Measurements from ENCODE around the gene LMO1. TPM values are rescaled to one million over a fixed set of nuclear protein-coding genes. Genes with fewer than 3 reads are reported as not detected.

LMO1 gene
- total and polyA plus RNA-seq, 9 of the 15 experiments (the other 6 are each of a cell fraction or from before 2014, with no cell fraction given): not detected

DNA sequence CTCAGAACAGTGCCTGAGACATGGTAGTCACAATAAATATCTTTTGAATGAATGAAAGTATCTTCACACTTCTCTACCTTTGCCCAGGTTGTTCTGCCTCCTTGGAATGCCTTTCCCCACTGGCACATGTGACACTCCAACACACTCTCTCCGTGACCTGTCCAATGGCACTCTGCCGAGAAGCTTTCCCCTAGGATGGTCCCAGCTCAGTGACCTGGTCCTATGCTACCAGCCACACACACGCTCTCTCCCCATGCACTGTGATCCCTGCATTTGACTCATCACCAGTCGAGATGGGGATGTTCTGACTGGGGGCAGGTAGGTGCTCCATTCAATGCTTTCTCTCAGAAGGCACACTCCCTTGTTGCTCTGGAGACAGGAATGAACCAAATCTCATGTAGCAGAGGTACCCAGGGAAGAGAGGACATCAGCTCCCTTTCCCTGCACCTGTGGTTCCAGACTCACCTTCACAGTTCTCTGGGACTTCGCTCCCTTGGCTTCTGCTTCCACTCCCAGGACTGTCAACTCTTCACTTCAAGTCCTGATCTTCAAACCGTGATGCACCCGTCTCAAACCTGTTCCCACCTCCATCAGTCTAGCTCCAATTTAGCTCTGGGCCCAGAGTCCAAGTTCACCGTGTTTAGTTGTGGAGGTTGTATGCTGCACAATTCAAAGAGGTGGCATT lies 30.7 kb upstream of the LMO1 start (continued):
- TF ChIP-seq, protein P1, sequence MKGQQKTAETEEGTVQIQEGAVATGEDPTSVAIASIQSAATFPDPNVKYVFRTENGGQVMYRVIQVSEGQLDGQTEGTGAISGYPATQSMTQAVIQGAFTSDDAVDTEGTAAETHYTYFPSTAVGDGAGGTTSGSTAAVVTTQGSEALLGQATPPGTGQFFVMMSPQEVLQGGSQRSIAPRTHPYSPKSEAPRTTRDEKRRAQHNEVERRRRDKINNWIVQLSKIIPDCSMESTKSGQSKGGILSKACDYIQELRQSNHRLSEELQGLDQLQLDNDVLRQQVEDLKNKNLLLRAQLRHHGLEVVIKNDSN (CRISPR knock-in tag; IDR thresholded peaks at IDR 0.05): no peak
- TF ChIP-seq, protein P2, sequence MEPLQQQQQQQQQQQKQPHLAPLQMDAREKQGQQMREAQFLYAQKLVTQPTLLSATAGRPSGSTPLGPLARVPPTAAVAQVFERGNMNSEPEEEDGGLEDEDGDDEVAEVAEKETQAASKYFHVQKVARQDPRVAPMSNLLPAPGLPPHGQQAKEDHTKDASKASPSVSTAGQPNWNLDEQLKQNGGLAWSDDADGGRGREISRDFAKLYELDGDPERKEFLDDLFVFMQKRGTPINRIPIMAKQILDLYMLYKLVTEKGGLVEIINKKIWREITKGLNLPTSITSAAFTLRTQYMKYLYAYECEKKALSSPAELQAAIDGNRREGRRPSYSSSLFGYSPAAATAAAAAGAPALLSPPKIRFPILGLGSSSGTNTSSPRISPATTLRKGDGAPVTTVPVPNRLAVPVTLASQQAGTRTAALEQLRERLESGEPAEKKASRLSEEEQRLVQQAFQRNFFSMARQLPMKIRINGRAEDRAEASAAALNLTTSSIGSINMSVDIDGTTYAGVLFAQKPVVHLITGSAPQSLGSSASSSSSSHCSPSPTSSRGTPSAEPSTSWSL (CRISPR knock-in tag; IDR thresholded peaks at IDR 0.05; ENCODE audit: borderline replicate concordance): no peak
- TF ChIP-seq HNRNPH1 (optimal IDR thresholded peaks at IDR 0.05; ENCODE audit: low read depth, low read length) (no peak), KLF6 (CRISPR knock-in tag; IDR thresholded peaks at IDR 0.05; ENCODE audit: borderline replicate concordance) (no peak), KAT2B (IDR thresholded peaks at IDR 0.05; ENCODE audit: low read depth, low read length) (no peak), SUPT5H (IDR thresholded peaks at IDR 0.05) (no peak)
- TF ChIP-seq, protein P3, sequence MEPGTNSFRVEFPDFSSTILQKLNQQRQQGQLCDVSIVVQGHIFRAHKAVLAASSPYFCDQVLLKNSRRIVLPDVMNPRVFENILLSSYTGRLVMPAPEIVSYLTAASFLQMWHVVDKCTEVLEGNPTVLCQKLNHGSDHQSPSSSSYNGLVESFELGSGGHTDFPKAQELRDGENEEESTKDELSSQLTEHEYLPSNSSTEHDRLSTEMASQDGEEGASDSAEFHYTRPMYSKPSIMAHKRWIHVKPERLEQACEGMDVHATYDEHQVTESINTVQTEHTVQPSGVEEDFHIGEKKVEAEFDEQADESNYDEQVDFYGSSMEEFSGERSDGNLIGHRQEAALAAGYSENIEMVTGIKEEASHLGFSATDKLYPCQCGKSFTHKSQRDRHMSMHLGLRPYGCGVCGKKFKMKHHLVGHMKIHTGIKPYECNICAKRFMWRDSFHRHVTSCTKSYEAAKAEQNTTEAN (CRISPR knock-in tag; IDR thresholded peaks at IDR 0.05): no peak
